DND-41 (cell line): ENCODE results near the gene CMTR1.

Experiments used
- ATAC-seq: fragments of 200-7000 bp; cut with Tn5 transposase; 3 replicates; pipeline ENCODE4 v1.9.1; 2021; ENCODE audit warnings: low read depth; ENCODE audit not compliant: insufficient read depth
- DNase-seq: peaks from one replicate; pipeline ENCODE4 v3.0.0-alpha.2; 2020
- H2AFZ ChIP-seq: 2 replicates; pipeline ENCODE4 v1.6.0; 2012; ENCODE audit warnings: low read depth, low read length
- H3K27ac ChIP-seq: 2 replicates; pipeline ENCODE4 v1.5.1; 2012; ENCODE audit warnings: low read length, inconsistent platforms
- H3K27me3 ChIP-seq: fragments of 200-600 bp; sonication (generic); 2 replicates; pipeline ENCODE4 v1.6.0; 2012; ENCODE audit warnings: low read length, mild to moderate bottlenecking, inconsistent platforms; ENCODE audit not compliant: insufficient read depth, poor library complexity
- H3K36me3 ChIP-seq: 2 replicates; pipeline ENCODE4 v1.5.1; 2012; ENCODE audit warnings: low read length, inconsistent platforms; ENCODE audit not compliant: insufficient read depth
- H3K4me1 ChIP-seq: 2 replicates; pipeline ENCODE4 v1.5.1; 2012; ENCODE audit warnings: mild to moderate bottlenecking, low read length; ENCODE audit not compliant: insufficient read depth
- H3K4me2 ChIP-seq: 2 replicates; pipeline ENCODE4 v1.6.0; 2012; ENCODE audit warnings: mild to moderate bottlenecking, moderate library complexity, low read length, inconsistent platforms; ENCODE audit not compliant: insufficient read depth
- H3K4me3 ChIP-seq, 2 experiments: fragments of 200-600 bp in 1 of 2; shearing (Covaris generic) in 1 of 2; 2 replicates each; pipeline ENCODE4 v1.5.1; 2012 to 2016; ENCODE audit warnings: inconsistent platforms in 2 of 2, low read length in 2 of 2, mild to moderate bottlenecking in 2 of 2, low read depth in 1 of 2, moderate library complexity in 1 of 2
- H3K79me2 ChIP-seq: 2 replicates; pipeline ENCODE4 v1.6.0; 2012; ENCODE audit warnings: low read length, inconsistent platforms; ENCODE audit not compliant: insufficient read depth
- H3K9ac ChIP-seq: 2 replicates; pipeline ENCODE4 v1.6.0; 2012; ENCODE audit warnings: low read depth, mild to moderate bottlenecking, inconsistent platforms, low read length, moderate library complexity
- H3K9me3 ChIP-seq: 2 replicates; pipeline ENCODE4 v1.5.1; 2012; ENCODE audit warnings: low read length, moderate library complexity, mild to moderate bottlenecking, inconsistent platforms; ENCODE audit not compliant: insufficient read depth, severe bottlenecking
- H4K20me1 ChIP-seq: 2 replicates; pipeline ENCODE4 v1.6.0; 2012; ENCODE audit warnings: low read length; ENCODE audit not compliant: insufficient read depth
- EZH2 ChIP-seq: IDR thresholded peaks from 3 replicates; pipeline ENCODE4 v1.6.1; 2012; ENCODE audit warnings: borderline replicate concordance, low read depth, mild to moderate bottlenecking, moderate library complexity, low read length, inconsistent platforms; ENCODE audit not compliant: severe bottlenecking
- TF ChIP-seq, protein P1 (sequence below): IDR thresholded peaks from 2 replicates; pipeline ENCODE4 v1.5.1; 2012; ENCODE audit warnings: borderline replicate concordance, low read length, moderate library complexity, mild to moderate bottlenecking; ENCODE audit not compliant: poor library complexity, severe bottlenecking; ENCODE audit errors: extremely low read depth

Gene CMTR1

DNA sequence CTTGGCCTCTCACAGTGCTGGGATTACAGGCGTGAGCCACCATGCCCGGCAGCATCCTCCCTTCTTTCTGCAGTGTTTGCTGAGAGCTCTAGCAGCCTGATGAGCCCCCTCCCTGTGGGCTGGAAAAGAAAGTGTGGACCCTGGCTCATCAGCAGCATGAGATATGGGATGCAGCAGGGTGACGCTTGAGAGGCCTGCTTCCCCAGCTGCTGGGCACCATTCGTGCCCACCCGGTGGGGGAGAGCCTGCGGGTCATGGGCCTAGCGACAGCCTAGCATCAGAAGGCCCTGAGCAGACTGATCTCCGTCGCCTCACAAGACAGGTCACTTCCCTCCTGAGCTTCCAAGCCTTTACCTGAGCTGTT lies 82.7 kb downstream of the CMTR1 start:
- Histone ChIP-seq H3K36me3 (no peaks in the 10 kb centered on the region), H3K27ac (peak overlapping the region; percentile 90), H3K4me1 (peaks cover 45% of the 10 kb centered on the region), H3K4me2 (peak overlapping the region; percentile 81), H3K9me3 (no peaks in the 10 kb centered on the region), H3K27me3 (no peaks in the 10 kb centered on the region), H3K9ac (peak overlapping the region; percentile 64), H3K4me3 (peak overlapping the region in 1 of 2 experiments; percentile 56; a peak in 3 of 4 replicates), H4K20me1 (0 out of 2 replicates have a peak, but pooled peaks cover 4% of the 10 kb centered on the region), H2AFZ (peak overlapping the region; percentile 70), H3K79me2 (no peaks in the 10 kb centered on the region)
- TF ChIP-seq, protein P1, sequence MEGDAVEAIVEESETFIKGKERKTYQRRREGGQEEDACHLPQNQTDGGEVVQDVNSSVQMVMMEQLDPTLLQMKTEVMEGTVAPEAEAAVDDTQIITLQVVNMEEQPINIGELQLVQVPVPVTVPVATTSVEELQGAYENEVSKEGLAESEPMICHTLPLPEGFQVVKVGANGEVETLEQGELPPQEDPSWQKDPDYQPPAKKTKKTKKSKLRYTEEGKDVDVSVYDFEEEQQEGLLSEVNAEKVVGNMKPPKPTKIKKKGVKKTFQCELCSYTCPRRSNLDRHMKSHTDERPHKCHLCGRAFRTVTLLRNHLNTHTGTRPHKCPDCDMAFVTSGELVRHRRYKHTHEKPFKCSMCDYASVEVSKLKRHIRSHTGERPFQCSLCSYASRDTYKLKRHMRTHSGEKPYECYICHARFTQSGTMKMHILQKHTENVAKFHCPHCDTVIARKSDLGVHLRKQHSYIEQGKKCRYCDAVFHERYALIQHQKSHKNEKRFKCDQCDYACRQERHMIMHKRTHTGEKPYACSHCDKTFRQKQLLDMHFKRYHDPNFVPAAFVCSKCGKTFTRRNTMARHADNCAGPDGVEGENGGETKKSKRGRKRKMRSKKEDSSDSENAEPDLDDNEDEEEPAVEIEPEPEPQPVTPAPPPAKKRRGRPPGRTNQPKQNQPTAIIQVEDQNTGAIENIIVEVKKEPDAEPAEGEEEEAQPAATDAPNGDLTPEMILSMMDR = no peak
- TF ChIP-seq EZH2 = no peak
- no peak for DNase-seq
- ATAC-seq = no peak

DNA sequence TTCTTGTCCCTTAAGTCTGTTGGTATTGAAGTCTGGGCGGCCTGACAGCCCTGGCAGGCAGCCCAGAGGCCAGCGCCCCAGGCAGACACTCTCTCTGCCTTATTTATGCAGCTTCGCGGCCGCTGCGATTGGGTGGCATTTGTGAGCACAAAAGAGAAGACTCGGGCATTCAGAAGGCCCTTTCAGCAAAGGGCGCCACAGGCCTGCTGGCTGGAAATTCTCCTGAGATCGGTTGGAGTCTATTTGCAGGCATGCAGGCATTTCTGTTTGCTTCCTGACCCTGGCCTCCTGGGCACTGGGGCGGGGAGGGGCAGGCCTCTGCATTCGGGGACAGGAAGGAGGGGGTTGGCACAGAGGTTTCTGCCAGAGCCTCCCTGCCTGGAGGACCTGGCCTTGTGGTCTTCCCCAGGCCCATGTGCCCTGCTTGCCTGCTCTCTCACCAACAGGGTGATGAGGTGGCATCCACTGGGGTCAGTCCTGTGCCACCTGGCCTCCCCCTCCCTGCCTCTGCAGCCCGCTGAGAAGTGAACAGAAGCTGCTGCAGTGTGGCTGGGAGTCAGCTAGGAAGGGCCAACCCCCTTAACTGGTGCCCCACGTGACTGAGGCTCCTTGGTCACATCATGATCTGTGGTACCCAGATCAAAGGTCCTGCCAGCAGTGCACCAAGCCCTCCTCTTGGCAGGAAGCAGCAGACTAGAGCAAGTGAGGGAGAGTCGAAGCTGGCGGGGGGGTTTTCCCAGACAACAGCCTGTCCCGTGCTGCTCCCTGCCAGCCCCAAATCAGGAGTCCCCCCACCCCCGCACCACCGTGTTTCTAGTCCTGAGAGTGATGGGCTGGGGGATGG lies 83.3 kb downstream of the CMTR1 start:
- Histone ChIP-seq H3K4me2 (peak overlapping the region; percentile 81), H4K20me1 (0 out of 2 replicates have a peak, but pooled peaks cover 4% of the 10 kb centered on the region), H3K4me3 (peak overlapping the region in 1 of 2 experiments; percentile 56; a peak in 3 of 4 replicates), H3K27me3 (no peaks in the 10 kb centered on the region), H2AFZ (peak overlapping the region; percentile 70), H3K79me2 (no peaks in the 10 kb centered on the region), H3K27ac (peak overlapping the region; percentile 90), H3K9ac (peak overlapping the region; percentile 64), H3K36me3 (no peaks in the 10 kb centered on the region), H3K4me1 (peaks cover 51% of the 10 kb centered on the region), H3K9me3 (no peaks in the 10 kb centered on the region)
- TF ChIP-seq EZH2 = no peak
- TF ChIP-seq, protein P1 = peak; percentile 63
- DNase-seq (peak; percentile 96), ATAC-seq (peak; percentile 94)

GRCh38 chr6:37516920-37517405 lies 83.9 kb downstream of the CMTR1 start:
- H3K27me3 ChIP-seq = no peaks in the 10 kb centered on the region
- DNase-seq = no peak
- peak overlapping the region; percentile 81 for H3K4me2 ChIP-seq
- peak overlapping the region; percentile 64 for H3K9ac ChIP-seq
- H3K79me2 ChIP-seq = no peaks in the 10 kb centered on the region
- H3K36me3 ChIP-seq = no peaks in the 10 kb centered on the region
- peak overlapping the region; percentile 90 for H3K27ac ChIP-seq
- no peaks in the 10 kb centered on the region for H3K9me3 ChIP-seq
- H3K4me1 ChIP-seq = peaks cover 52% of the 10 kb centered on the region
- H3K4me3 ChIP-seq = peak overlapping the region in 1 of 2 experiments; percentile 56; a peak in 2 of 4 replicates
- TF ChIP-seq EZH2 = no peak
- TF ChIP-seq, protein P1 = no peak
- 0 out of 2 replicates have a peak, but pooled peaks cover 4% of the 10 kb centered on the region for H4K20me1 ChIP-seq
- peak; percentile 1; the same call in 1 of the 3 replicates for ATAC-seq
- peak overlapping the region; percentile 70 for H2AFZ ChIP-seq
